GM23338 (cell line): Measurements from ENCODE around the gene LOXL1.

Experiments used
- CREB1 ChIP-seq: fragments of 250-450 bp; sonication (Bioruptor Pico); IDR thresholded peaks from 2 replicates; pipeline ENCODE4 v1.5.0; 2020; ENCODE audit warnings: low read depth, mild to moderate bottlenecking, moderate library complexity
- CTCF ChIP-seq, 2 experiments: fragments of 200-600 bp in 1 of 2; sonication (generic) in 1 of 2; conservative IDR thresholded peaks; 2 replicates each; pipeline versions ENCODE4 v1.5.1 to v1.6.1; 2016 to 2017; ENCODE audit warnings: antibody characterized with exemption in 2 of 2, low read depth in 2 of 2, mild to moderate bottlenecking in 2 of 2, moderate library complexity in 1 of 2
- ETS1 ChIP-seq: IDR thresholded peaks from 2 replicates; pipeline ENCODE4 v1.6.1; 2016; ENCODE audit warnings: antibody characterized with exemption
- EZH2 ChIP-seq: fragments of 200-600 bp; sonication (generic); IDR thresholded peaks from one replicate; pipeline ENCODE4 v1.8.0; 2017; ENCODE audit warnings: antibody characterized with exemption, mild to moderate bottlenecking, low read depth; ENCODE audit not compliant: unreplicated experiment
- EZH2phosphoT487 ChIP-seq: fragments of 200-600 bp; sonication (generic); IDR thresholded peaks from one replicate; pipeline ENCODE4 v1.8.1; 2018; ENCODE audit warnings: antibody characterized with exemption; ENCODE audit not compliant: unreplicated experiment
- JUNB ChIP-seq: IDR thresholded peaks from one replicate; pipeline ENCODE4 v1.6.1; 2016; ENCODE audit warnings: antibody characterized with exemption; ENCODE audit not compliant: unreplicated experiment
- NANOG ChIP-seq: IDR thresholded peaks from 2 replicates; pipeline ENCODE4 v1.6.1; 2016; ENCODE audit warnings: antibody characterized with exemption, borderline replicate concordance
- POLR2AphosphoS5 ChIP-seq: IDR thresholded peaks from 2 replicates; pipeline ENCODE4 v1.6.1; 2016; ENCODE audit warnings: antibody characterized with exemption, low read depth
- REST ChIP-seq: IDR thresholded peaks from one replicate; pipeline ENCODE4 v1.6.1; 2018; ENCODE audit warnings: antibody characterized with exemption; ENCODE audit not compliant: unreplicated experiment
- STAT1 ChIP-seq: IDR thresholded peaks from one replicate; pipeline ENCODE4 v1.6.1; 2016; ENCODE audit warnings: antibody characterized with exemption; ENCODE audit not compliant: unreplicated experiment
- ZNF114 ChIP-seq: fragments of 250-450 bp; sonication (Bioruptor Pico); IDR thresholded peaks from 2 replicates; pipeline ENCODE4 v1.5.0; 2020; ENCODE audit warnings: mild to moderate bottlenecking, moderate library complexity
- ZNF331 ChIP-seq: fragments of 250-450 bp; sonication (Bioruptor Pico); IDR thresholded peaks from 2 replicates; pipeline ENCODE4 v1.5.0; 2020; ENCODE audit warnings: low read depth, mild to moderate bottlenecking, moderate library complexity

GRCh38 chr15:73887481-73887880, 38.8 kb upstream of the LOXL1 start:
- TF ChIP-seq CTCF (conservative IDR thresholded peaks at IDR 0.05; ENCODE audit: low read depth in 2 of 2) (no peak), POLR2AphosphoS5 (no peak), EZH2 (no peak), REST (no peak), ZNF114 (CRISPR knock-in tag) (no peak), ZNF331 (no peak), CREB1 (CRISPR knock-in tag) (no peak), JUNB (no peak), EZH2phosphoT487 (no peak), STAT1 (no peak), ETS1 (no peak), NANOG (no peak)
